Measurements from ENCODE around the gene ARAP1. TPM values are rescaled to one million over a fixed set of nuclear protein-coding genes. Genes with fewer than 3 reads are reported as not detected.

ARAP1 gene
- total and polyA plus RNA-seq, 2 of the 8 experiments (the other 6 are each of a cell fraction or from before 2014, with no cell fraction given), result 25.7 to 61.6 TPM

- no peak for TF ChIP-seq GTF2F1 (IDR thresholded peaks at IDR 0.05; ENCODE audit: borderline replicate concordance, low read depth, low read length)
- TF ChIP-seq ATF3 (IDR thresholded peaks at IDR 0.05; ENCODE audit: insufficient read depth, low read depth, low read length), result no peak
- TF ChIP-seq POU5F1 (IDR thresholded peaks at IDR 0.05; ENCODE audit: low read depth, low read length), result no peak
- TF ChIP-seq GABPA (IDR thresholded peaks at IDR 0.05; ENCODE audit: borderline replicate concordance, insufficient read depth, low read length), result no peak
- TF ChIP-seq, protein P1, sequence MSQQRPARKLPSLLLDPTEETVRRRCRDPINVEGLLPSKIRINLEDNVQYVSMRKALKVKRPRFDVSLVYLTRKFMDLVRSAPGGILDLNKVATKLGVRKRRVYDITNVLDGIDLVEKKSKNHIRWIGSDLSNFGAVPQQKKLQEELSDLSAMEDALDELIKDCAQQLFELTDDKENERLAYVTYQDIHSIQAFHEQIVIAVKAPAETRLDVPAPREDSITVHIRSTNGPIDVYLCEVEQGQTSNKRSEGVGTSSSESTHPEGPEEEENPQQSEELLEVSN (IDR thresholded peaks at IDR 0.05), result no peak
- no peak for TF ChIP-seq BACH1 (IDR thresholded peaks at IDR 0.05; ENCODE audit: low read length)
These were observed 32.7 kb downstream of the ARAP1 start (continued) for GRCh38 chr11:72719551-72719950.

Data from H1 (cell line).